ENCODE data around the gene CORO2A. TPM values are rescaled to one million over a fixed set of nuclear protein-coding genes. Genes with fewer than 3 reads are reported as not detected.

CORO2A gene
- total and polyA plus RNA-seq, 2 of the 4 experiments (the other 2 are of a cell fraction), result 1.9 to 2.2 TPM

GRCh38 chr9:98182889-98183599 lies 9.4 kb downstream of the CORO2A start:
- no peak overlapping the region for H3K4ac ChIP-seq (ENCODE audit: low read depth, low read length)
- in situ Hi-C loops (cut with MboI; ENCODE audit: low sequenced_read_pairs), result no loop called here
- WGBS, 2 experiments (ENCODE audit: extremely low coverage in 2 of 2, insufficient read length in 1 of 2), result 75% methylated on average over 2 of the region's 9 CpGs; no CpG with 5 or more reads in 1 of the 2 experiments
- H3K27me3 ChIP-seq (ENCODE audit: control insufficient read depth, insufficient read depth, low read length), result no peaks in the 10 kb centered on the region; the same call in 1 of the 2 replicates
- no peak overlapping the region for H2AFZ ChIP-seq (replicated peaks; ENCODE audit: low read length, poor library complexity)
- DNase-seq (no peak), ATAC-seq (ENCODE audit: low read depth) (no peak)
- 0 out of 2 replicates have a peak, but pooled peaks cover 5% of the 10 kb centered on the region for H3K9me1 ChIP-seq (ENCODE audit: insufficient read depth, low read length)
- no peaks in the 10 kb centered on the region for H4K20me1 ChIP-seq (ENCODE audit: insufficient read depth, low read length)
- dilution Hi-C loops (cut with HindIII; ENCODE audit: low sequenced_read_pairs, unreplicated experiment), result no loop called here
- no peak for TF ChIP-seq BHLHE40 (IDR thresholded peaks at IDR 0.05; ENCODE audit: low read depth, low read length)
- no peak for TF ChIP-seq RAD21 (IDR thresholded peaks at IDR 0.05; ENCODE audit: low read length)
- no peak for TF ChIP-seq NFE2L2 (IDR thresholded peaks at IDR 0.05; ENCODE audit: low read depth, low read length)
- TF ChIP-seq CHD1 (IDR thresholded peaks at IDR 0.05; ENCODE audit: low read depth, low read length), result no peak
- no peak for TF ChIP-seq POLR2A (IDR thresholded peaks at IDR 0.05; ENCODE audit: low read depth, low read length)
- TF ChIP-seq FOS (IDR thresholded peaks at IDR 0.05; ENCODE audit: low read depth, low read length), result no peak
- TF ChIP-seq RFX5 (IDR thresholded peaks at IDR 0.05; ENCODE audit: low read depth, low read length), result no peak
- no peak for TF ChIP-seq MAFK (IDR thresholded peaks at IDR 0.05; ENCODE audit: low read depth, low read length)
- H3K9me3 ChIP-seq (ENCODE audit: control insufficient read depth, insufficient read depth, low read length), result no peaks in the 10 kb centered on the region
- no peak overlapping the region for H2BK5ac ChIP-seq (ENCODE audit: low read depth, low read length, poor library complexity, severe bottlenecking)
- intact Hi-C loops (cut with micrococcal nuclease), result no loop called here
- no peak overlapping the region for H2AK9ac ChIP-seq (replicated peaks; ENCODE audit: low read depth, low read length, poor library complexity)
- CTCF ChIA-PET, result interaction anchor here (0.6 kb wide), 1 partner anchor 34 kb away, joined by 3 read pairs; no protein-coding TSS in a partner anchor
- no peak overlapping the region for H3K23ac ChIP-seq (ENCODE audit: low read depth, low read length)
- no peak overlapping the region for H3K27ac ChIP-seq (ENCODE audit: insufficient read depth, low read length)
- H4K91ac ChIP-seq (ENCODE audit: insufficient read depth, low read depth, low read length), result no peak overlapping the region
- H3K18ac ChIP-seq (ENCODE audit: low read depth, low read length), result no peak overlapping the region
- BruUV-seq (replicated peaks), result no TSS peak
- no peaks in the 10 kb centered on the region for H3K79me1 ChIP-seq (ENCODE audit: low read depth in 1 of 2, low read length in 2 of 2)
- H3K9ac ChIP-seq (ENCODE audit: low read depth, low read length), result no peak overlapping the region
- H2BK15ac ChIP-seq (ENCODE audit: low read depth, low read length), result no peak overlapping the region
- no peak overlapping the region for H3K4me3 ChIP-seq (ENCODE audit: insufficient read depth, low read depth, low read length)
- POLR2A ChIA-PET (ENCODE audit: unreplicated experiment), result no interaction called here
- no peak overlapping the region for H2AK5ac ChIP-seq (ENCODE audit: low read depth, low read length)
- H4K5ac ChIP-seq (ENCODE audit: low read depth, low read length), result no peak overlapping the region
- no peak overlapping the region for H4K8ac ChIP-seq (ENCODE audit: low read depth in 2 of 2, low read length in 2 of 2)
- no peaks in the 10 kb centered on the region for H3K36me3 ChIP-seq (ENCODE audit: control insufficient read depth, insufficient read depth, low read length)
- H3K14ac ChIP-seq (replicated peaks; ENCODE audit: low read depth, low read length), result no peak overlapping the region
- H2BK120ac ChIP-seq (ENCODE audit: low read depth, low read length), result no peak overlapping the region
- no peak overlapping the region for H2BK20ac ChIP-seq (ENCODE audit: low read depth, low read length)
- no peak overlapping the region for H3K56ac ChIP-seq (ENCODE audit: extremely low read depth, insufficient read depth, low read length)
- H3K4me1 ChIP-seq (ENCODE audit: control insufficient read depth, insufficient read depth, low read length), result no peaks in the 10 kb centered on the region
- no peak overlapping the region for H3K4me2 ChIP-seq (ENCODE audit: low read depth, low read length)

Data from IMR-90 (cell line).